Heart left ventricle (tissue), 13 donors: ENCODE data around the gene ULK4.

Experiments
- CTCF ChIP-seq, 12 donors: fragments of 200-600 bp; sonication (generic) in 4 of 12; IDR thresholded peaks; one replicate each; pipeline versions ENCODE4 v1.5.0 to v1.8.0; 2018 to 2022; ENCODE audit warnings: antibody characterized with exemption in 12 of 12, mild to moderate bottlenecking in 5 of 12
- POLR2A ChIP-seq, 2 donors: fragments of 450-650 bp; IDR thresholded peaks; one replicate each; pipeline ENCODE4 v1.6.1; 2017; ENCODE audit warnings: antibody characterized with exemption in 2 of 2, mild to moderate bottlenecking in 2 of 2, moderate library complexity in 2 of 2
- donor health status: ischemic (EF 13 %, LVEDD 7.1; RV severe dilation, severe dysfunction).
- donor health status: DM: no; HTN: yes; CAD: no.
- donor health status: DM: no; HTN: no; CAD: no.
- donor health status: ischemic (EF 25% LVEDD 6.9; RV normal size, moderate dysfunction).
- donor health status: ischemic (EF 25% LVEDD 5.7; RV mildly dilated, moderate dysfunction).
- donor health status: ischemic (EF 35%, LVEDD 5.7; RV mildly dilated, moderate dysfunction).
- donor health status: nonischemic (EF 11% LVEDD 7.7; RV severe dilation, severe dysfunction).
- donor health status: DM: yes; HTN: yes; CAD: no.
- donor health status: PGD.
- donor health status: ischemic (EF 29% LVEDD 5.4; RV normal size, mild dysfunction).
- donor health status: nonischemic (EF 23%, LVEDD 6.1; RV moderate dilation, normal function).

DNA sequence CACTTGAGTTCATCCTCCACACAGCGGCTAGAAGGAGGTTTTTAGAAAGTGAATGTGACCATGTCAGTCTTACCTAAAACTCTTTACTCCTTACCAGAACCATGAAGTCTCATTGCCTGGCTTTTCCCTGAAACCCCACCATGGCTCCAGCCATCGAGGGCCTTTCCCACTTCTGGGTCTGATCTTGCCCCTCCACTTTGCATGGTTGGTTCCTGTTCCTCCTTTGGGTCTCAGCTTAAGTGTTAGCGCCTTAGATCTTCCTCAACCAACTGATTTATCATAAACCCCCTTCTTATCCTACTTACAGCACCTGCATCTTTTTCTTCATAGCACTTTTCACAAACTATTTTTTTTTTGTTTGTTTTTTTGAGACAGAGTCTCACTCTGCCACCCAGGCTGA lies 45.9 kb upstream of the ULK4 start:
- TF ChIP-seq CTCF (IDR thresholded peaks at IDR 0.05), result no peak
- TF ChIP-seq POLR2A (IDR thresholded peaks at IDR 0.05), result no peak
